Occipital lobe (tissue), 2 donors: Measurements from ENCODE around the gene CLDN6. TPM values are rescaled to one million over a fixed set of nuclear protein-coding genes. Genes with fewer than 3 reads are reported as not detected.

Experiments
- DNase-seq: peaks from one replicate; lab custom pipeline; 2025; lab: John Stamatoyannopoulos, UW
- total RNA-seq: library from RNA; depleted of rRNA; stranded (reverse); fragments of >200 nt; gene quantifications from one replicate; pipeline ENCODE4 v1.2.3, GENCODE V29; 2014

Gene CLDN6
- total RNA-seq, 1 donor from 2014 or later: not detected

DNA sequence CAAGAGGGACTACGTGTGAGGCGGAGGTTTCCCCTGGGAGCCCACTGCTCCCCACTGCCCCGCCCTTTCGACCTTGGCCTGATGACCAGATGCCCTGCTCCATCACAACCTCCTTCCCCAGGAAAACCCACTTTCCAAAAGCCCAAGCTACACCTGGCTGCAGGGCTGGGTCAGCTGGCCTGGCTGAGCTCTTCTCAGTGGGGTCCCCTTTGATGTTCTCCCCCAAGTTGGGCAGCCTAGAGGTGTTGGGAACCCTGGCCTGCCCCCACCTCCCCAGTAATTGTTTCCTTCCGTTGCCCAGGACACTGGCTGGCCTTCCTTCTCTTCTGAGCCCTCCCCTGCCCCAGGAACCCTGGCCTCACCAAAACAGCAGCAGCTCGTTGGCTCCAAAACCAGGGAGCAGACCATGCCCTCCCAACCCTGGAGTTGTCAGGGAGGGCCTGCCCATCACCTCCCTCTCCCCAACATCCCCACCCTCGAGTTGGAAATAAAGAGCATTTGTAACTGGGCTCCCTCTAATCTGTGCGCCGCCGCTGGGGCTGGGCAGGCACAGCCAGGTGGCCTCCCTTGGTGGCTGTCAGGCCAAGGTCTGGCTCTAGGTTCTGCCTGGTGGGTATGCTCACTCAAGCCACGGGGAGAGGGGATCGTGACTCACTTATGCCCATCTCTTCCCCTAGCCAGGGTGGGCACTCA is 3.8 kb downstream of the CLDN6 start:
- no peak for DNase-seq

DNA sequence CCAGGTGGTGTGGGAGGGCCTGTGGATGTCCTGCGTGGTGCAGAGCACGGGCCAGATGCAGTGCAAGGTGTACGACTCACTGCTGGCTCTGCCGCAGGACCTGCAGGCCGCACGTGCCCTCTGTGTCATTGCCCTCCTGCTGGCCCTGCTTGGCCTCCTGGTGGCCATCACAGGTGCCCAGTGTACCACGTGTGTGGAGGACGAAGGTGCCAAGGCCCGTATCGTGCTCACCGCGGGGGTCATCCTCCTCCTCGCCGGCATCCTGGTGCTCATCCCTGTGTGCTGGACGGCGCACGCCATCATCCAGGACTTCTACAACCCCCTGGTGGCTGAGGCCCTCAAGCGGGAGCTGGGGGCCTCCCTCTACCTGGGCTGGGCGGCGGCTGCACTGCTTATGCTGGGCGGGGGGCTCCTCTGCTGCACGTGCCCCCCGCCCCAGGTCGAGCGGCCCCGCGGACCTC is 4.5 kb downstream of the CLDN6 start:
- DNase-seq: no peak

DNA sequence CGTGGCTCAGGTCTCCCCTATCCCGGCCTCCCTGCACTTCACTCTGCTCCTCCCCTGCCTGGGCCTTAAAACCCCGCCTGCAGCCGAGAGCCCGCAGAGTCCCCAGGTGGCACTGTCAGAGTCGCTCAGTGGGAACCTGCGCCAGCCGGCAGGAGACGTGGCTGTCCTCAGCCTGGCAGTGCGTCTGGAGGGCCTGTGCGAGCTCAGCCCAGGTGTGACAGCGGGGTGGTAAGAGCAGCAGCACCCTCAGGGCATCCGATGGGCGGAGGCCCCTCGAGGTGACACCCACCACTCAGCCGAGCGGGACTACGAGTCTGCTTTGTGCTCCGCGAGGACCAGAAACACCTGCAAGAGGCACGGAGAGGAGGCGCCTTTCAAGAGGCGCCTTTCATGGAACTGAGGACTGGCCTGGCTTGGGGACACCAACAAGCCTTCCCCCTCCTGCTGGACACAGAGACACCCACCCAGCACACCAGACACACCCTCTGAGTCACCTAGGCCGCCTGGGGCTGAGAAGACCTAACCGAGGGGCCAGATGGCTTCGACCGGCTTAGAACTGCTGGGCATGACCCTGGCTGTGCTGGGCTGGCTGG is 5.1 kb downstream of the CLDN6 start, which contains the start of gene CLDN9:
Gene CLDN9 (plus strand): TSS at position 96 of the 593 bp plus-strand sequence. CDS start 440 bp downstream, at position 536.
- DNase-seq: no peak

DNA sequence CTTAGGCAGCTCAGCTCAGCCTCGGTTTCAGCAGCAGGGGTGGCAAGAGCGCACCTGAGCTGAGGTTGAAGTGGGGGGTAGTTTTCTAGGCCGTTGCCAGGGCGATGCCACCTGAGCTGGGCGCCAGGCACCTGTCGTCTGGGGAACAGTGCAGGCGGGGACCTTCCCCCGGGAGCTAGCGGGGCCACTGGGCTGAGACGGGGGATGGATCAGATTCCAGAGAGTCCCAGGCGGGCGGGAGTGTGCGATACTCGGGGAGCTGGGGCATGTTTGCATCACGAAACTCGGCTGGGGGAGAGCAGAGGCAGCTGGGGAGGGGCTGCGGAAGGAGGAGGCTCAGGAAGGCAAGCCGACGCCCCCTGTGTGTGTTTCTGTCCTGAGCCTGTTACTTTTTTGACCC is 5.7 kb downstream of the CLDN6 start:
- no peak for DNase-seq

DNA sequence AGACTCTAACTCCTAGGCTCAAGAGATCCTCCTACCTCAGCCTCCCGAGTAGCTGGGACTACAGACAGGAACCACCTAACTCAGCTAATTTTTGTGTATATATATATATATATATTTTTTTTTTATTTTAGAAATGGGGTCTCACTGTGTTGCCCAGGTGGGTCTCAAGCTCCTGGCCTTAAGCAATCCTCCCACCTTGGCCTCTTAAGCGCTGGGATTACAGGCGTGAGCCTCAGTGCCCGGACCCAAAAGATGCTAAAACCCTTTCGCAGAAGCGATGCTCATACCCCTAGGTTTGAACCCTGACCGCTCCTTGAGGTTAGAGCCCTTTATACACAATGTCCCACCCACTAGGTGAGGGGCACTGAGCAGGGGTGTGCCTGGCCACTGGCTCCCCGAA is 7.5 kb downstream of the CLDN6 start:
- no peak for DNase-seq

DNA sequence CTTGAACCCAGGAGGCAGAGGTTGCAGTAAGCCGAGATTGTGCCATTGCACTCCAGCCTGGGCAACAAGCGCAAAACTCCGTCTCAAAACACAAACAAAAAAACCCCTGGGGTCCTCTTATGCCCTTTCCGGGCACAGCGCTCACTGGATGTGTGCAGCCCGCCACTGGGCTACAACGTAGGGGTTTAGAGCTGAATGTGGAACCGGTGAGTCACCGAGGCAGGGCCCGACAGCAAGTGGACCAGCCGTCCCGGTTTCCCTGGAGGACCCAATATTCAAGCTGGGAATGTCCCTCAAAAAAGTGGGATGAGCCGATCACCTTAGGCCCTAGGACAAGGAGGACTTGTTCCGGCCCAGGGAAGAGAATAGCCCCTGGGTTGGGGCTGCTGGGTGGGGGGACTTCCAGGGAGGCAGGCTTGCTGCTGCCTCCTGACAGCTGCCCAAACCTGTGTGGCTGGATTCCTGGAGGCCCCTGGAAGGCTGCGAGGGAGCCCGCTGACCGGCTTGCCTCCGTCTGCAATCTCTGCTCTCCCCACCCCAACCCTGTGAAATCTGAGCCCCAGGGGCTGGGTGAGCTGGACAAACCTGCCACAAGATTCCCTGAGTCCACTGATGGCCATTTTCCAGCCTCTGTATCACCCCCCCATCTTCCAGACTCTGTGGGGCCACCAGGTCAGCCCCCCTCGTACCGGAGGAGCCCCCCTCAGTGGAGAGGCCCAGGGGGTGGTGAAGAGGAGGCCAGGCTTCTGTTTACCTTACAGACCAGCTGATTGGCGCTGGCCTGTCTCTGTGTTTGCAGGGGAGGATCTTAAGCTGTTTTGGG is 8.2 kb downstream of the CLDN6 start:
- no peak for DNase-seq

DNA sequence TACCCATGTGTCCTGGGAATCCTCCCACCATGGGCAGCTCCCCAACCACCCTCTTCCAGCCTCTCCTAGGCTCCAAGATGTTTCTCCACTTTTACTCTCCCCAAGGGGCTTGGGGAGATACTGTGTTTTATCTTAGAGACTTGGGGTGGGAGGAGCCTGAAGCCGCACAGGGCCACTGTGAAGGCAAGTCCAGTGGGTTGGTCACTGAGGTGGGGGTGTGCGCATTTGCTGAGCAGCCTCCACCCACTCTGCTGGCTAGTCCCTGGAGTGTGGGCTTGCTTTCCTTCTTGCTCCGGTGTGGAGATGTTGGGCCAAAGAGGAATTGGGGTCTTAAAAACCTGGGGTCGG is 9.3 kb downstream of the CLDN6 start:
- no peak for DNase-seq

DNA sequence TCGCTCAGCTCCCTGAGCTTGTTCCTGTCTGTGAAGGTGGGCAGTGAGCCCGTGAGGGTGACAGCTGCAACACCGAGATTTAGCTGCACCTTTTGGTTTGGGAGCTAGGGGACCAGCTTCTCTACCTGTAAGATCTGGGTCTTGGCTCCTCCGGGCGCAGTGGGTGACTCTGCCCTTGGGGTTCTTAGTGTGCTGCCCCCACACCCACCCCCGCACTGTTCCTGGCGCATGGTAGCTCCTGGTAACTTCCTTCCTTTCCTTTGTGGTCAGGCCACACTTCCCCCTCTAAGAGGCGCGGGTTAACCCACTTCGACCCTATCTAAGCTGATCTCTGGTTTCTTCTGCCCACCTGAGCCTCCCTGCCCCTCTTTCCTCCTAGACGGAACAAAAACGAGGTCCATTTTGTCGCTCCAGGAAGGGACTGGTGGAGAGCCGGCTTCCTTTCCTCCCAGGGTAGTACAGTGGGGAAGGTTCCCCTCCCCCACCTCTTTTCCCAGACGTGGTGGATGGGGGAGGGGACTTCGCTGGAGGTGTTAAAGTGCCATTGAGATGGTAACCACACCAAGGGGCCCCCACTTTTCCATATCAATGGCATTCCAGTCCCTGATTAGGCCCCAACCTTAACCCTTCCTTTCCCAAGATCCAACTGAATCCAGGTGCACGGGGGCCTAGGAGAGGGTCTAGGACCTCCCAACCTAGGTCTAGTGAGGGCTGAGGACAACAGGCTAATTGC is 9.9 kb downstream of the CLDN6 start:
- no peak for DNase-seq

DNA sequence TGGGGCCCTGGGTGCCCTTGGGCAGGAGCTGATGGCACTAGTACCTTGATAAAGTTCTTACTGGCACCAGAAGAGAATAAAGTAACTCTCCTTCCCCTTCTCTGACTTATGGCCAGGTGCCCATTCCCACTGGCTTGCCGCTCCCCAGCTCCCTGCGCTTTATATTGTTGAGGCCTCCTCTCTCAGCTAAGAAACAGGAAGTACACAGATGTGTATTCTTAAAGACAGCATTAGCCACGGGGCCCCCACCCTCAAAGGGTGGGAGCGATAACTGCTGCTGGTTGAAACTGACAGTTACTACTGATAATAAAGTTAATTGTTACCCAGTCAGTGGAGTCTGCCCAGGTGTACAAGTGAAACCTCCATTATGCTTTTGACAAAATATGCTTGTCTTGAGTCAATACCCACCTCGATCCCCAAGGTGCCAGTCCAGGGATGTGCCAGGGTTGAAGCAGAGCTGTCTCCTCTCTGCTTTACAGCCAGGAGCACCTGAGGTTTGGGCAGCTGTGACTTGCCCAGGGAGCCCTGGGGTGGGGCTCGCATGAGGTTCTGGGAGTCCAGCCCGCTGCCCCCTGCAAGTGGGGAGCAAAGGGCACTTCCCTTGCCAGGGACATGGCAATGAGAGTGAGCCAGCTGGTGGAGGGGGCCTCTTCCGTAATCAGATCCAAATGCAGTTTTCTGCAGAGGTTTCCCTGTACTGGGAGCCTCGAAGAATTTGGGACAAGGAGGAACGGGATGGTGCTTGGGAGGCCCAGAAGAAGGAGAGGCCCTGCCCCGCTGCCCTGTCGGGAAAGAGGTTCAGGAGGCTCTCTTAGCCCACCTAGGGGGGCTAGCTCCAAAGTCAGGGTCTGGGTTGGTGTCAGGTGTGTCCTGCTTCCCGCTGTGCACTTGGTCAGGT is 10.7 kb downstream of the CLDN6 start:
- no peak for DNase-seq

DNA sequence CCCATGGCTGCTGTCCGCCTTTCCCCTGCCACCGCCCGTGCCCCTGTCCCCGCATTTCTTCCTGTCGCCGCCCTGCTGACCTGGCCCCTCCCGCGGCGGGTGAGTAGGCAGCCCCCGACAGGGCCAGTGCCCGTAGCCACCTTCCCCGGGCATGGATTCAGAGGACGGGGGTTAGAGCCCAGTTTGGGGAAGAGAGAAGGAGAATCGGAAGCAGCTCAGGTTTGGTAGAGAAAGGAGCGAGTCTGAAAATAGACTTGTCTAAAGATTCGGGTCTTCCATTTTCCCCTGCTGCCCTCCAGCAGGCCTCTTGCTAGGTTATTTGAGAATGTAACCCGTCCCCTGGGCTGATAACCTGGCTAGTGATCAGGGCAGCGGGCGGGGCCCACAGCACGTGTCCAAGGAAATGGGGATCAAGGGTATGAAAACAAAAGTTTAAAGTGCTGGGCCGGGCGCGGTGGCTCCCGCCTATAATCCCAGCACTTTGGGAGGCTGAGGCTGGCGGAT is 13.2 kb downstream of the CLDN6 start:
- no peak for DNase-seq

DNA sequence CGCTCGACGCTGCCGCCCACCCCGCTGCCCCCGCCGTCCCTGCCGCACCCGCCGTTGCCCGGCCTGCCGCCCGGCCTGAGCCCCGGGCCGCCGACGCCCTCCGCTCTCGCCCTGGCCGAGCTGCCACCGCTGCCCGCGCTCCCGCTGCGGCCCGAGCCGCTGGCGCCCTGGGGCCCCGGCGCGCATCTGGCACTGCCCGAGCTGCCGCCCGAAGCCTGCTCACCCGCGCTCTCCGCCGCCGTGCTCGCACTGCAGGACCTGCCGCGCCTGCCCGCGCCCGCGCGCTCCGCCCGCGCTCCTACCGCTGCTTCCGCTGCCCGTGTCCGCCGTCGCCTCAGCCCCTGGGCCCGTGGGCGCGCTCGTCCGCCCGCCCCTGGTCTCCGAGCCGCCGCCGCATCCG is 13.7 kb downstream of the CLDN6 start:
- no peak for DNase-seq

DNA sequence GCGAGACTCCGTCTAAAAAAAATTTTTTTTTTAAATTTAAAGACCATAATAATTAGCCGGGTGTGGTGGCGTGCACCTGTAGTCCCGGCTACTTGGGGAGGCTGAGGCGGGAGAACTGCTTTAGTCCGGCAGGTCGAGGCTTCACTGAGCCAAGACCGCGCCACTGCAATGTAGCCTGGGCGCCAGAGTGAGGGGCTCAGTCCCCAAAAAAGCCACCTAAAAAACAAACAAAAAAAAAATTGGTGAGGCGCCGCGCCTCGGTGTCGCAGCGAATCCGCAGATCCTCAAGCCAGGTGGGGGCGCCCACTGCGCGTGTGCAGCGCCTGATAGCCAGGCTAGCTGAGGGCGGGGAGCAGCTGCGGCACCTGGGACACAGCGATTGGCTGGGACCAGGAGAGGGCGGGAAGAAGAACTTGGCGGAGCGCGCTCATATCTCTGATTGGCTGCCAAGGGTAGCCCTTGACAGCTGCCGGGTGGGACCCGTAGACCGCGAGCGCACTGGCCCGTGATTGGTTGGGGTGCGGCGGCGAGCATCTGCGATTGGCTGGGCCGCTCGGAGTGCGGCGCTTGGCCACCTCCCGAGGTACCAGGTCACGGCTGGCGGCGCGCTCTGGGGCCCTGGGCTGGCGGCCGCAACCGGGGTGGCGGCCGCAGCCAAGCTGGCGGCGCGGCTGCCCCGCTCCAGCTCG is 14.3 kb downstream of the CLDN6 start:
- DNase-seq: peak; percentile 98

DNA sequence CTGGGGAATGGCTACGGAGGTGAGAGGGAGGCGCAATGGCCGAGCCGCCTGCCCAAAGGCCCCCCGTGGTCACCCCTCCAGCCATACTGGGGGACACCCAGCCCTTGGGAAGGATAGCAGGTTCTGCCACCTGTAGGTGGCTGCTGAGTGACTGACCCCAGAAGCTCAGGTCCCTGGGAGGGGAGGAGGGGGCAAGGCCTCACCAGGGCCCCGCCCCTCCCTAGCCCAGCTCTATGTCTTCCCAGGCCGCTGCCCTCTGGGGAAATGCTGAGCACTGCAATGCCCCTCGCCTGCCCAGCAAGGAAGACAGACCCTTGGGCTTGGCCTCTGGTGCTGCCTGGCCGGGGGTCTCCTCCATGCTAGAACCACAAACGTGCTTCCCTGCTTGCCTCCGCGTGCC is 16.7 kb downstream of the CLDN6 start:
- DNase-seq: no peak

DNA sequence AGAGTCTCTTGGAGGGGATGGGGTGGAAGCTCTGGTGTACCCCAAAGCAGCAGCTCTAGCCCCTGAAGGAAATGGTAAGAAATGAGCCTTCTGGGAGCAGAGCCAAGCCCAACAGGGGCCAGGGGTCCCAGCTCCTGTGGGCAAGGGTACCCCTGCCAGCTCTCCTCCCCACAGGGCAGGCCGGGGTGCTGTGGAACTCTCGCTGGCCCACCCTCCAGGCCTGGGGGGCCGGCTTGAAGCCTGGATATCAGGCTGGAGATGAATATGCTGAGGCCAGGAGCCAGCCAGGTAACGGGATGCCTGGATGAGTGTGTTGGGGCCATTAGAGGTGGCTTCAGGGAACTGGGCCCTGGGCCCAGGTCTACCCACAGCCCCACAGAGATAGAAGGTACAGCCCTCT is 17.4 kb downstream of the CLDN6 start:
- no peak for DNase-seq

DNA sequence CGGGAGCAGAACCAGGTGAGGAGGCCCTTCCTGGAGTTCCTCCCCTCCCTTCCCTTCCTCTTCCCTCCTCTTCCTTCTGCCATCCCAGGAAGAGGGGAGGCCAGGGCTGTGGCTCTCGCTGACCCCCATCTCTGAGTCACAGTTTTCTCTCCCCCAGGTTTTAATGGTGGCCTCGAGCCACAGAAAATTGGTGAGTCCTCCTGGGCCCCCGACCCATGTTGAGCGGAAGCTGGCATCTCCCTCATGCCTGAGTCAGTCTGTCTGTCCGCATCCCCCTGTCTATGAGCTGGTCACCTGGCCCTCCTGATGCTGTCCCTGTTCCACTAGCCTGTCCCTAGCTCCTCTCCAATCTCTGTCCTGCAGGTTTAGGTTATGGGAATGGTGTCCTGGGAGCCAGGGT is 18.1 kb downstream of the CLDN6 start:
- DNase-seq: no peak

DNA sequence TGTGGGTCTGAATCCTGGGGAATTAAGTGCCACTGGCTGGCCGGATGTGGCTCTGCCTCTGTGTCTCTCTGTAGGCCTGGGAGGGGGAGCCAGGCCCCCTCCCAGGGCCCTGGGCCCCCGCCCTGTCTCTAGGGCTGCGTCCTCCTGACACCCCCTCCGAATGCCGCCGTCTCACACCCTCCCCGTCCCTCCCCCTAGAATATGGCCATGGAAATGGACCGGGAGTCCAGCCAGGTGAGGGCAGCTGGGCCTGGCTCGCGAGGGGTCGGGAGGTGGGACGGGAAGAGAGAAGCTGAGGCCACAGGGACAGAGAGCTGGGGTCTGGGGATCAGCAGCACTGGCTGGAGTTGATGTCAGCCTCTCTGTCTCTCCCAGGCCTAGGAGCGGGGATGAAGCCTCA is 21.7 kb downstream of the CLDN6 start:
- no peak for DNase-seq

DNA sequence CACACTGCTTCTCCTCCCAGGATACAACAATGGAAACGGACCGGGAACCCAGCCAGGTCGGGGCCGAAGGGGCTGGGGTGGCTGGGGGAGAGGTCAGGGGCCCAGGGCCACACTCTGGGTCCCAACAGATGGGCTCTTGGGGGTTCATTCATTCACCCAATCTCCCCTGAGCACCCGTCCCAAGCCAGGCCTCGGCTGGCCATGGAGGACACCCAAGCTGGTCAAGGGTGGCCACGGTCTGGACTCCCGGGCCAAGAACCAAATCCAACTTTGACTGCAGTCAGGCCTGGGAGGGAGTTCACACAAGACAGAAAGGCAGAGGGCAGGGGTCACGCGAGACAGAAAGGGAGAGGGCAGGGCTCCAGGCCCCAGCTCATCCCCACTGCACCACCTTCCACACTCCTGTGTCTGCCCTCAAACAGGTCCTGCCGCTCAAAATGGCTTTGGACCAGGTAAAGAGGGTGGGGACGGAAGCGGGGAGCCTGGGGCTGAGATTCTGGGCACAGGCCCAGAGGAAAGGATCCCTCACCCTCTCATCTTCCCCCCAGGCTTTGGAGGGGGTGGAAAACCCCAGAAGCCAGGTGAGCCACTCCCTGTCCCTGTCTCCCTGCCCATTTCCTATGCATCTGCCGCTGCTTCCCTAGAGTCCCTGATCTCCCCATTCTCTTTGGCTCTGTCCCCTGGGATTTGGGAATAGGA is 25.5 kb downstream of the CLDN6 start:
- DNase-seq: no peak

DNA sequence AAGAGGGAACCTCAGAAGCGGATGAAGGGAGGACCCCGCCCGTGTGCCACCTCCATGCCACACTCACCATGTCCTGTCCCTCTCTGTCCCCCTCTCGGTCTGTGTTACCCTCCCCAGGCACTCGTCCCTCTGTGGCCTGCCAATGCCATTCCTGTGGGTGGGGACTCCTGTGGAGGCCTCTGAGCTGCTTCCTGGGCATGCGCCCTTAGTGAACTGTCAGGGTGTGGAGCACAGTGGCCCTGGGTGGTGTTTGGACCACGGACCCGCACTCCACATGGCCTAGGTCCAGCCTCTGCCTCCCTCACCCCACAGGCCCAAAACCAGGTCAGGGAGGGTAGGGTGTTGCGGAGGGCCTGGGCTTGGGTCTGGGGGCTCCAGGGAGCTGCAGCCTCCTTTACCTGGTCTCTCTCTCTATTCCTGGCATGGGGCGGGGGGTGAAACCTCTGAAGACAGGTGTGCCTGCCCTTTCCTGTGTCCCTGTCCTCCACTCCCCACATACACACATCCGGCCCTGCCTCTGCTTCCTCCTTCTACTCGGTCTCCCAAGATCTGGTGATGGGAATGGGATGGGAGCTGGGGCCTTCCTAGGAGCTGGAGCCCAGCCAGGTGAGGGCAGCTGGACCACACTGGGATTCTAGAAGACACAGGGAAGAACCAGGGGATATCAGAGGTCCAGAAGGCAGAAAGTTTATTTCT is 26.3 kb downstream of the CLDN6 start:
- DNase-seq: no peak

DNA sequence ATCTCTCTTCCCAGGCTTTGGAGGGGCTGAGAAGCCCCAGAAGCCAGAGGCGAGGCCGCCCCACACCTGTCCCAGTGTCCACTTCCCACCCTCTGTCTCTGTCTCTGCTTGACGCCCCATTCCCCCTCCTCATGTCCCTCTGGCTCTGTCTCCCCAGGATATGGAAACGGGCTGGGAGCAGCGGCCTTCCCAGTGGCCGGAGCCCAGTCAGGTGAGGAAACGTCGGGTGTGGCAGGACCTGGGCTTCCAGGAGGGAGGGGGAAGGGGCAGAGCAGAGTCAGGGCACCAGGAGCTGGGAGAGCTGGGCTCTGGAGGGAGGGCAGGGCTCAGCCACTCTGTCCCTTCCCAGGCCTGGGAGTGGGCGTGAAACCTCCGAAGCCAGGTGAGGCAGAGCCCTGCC is 27.1 kb downstream of the CLDN6 start:
- DNase-seq: no peak
